DOHH2 (cell line): ENCODE results near the gene GATAD1.

Experiments used
- CTCF ChIP-seq: fragments of 200-600 bp; sonication (generic); IDR thresholded peaks from one replicate; pipeline ENCODE4 v1.5.1; 2014; ENCODE audit warnings: antibody characterized with exemption, mild to moderate bottlenecking, low read depth, low read length; ENCODE audit not compliant: poor library complexity, severe bottlenecking
- EZH2phosphoT487 ChIP-seq: fragments of 200-600 bp; sonication (generic); IDR thresholded peaks from 2 replicates; pipeline ENCODE4 v1.6.1; 2017; ENCODE audit warnings: borderline replicate concordance, mild to moderate bottlenecking, antibody characterized with exemption, low read length, moderate library complexity, mixed read lengths

DNA sequence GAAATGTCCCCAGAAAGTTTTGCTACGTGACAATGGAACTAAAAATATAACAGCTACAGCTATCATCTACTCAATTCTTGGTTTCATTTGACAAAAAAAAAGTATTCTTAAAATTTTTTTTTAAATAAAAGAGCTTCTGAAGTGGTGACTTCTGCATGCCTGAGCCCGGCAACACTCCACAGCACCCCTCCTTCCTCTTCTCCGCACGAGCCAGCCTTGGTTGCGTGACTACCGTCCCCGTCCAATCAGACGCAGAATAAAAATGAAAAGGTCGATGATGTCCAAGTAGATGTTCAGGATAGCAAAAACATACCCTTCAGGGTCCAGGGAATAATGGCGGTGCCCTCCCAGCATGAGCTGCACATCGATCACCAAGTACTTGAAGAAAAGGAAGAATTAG is 34.5 kb upstream of the GATAD1 start:
- TF ChIP-seq CTCF, result no peak
- no peak for TF ChIP-seq EZH2phosphoT487
